ENCODE data around the gene FXR2.
A peak's percentile ranks its signal among the peaks of the same experiment; 100 is the strongest.

The FXR2 gene

GRCh38 chr17:7572588-7573323 is 41.9 kb downstream of the FXR2 start:
- peak overlapping the region; percentile 94 for H3K27ac ChIP-seq
- TF ChIP-seq CTCF (conservative IDR thresholded peaks at IDR 0.05), result no peak

GRCh38 chr17:7572338-7572587 is 42.4 kb downstream of the FXR2 start:
- TF ChIP-seq CTCF (conservative IDR thresholded peaks at IDR 0.05), result no peak

GRCh38 chr17:7570351-7570750 is 44.3 kb downstream of the FXR2 start:
- no peak for TF ChIP-seq CTCF (conservative IDR thresholded peaks at IDR 0.05)

More at GRCh38 chr17:7572338-7572587, 42.4 kb downstream of the FXR2 start:
- peak overlapping the region; percentile 94 for H3K27ac ChIP-seq

GRCh38 chr17:7569571-7569970 is 45.1 kb downstream of the FXR2 start:
- no peak for TF ChIP-seq CTCF (conservative IDR thresholded peaks at IDR 0.05)
- H3K27ac ChIP-seq, result no peak overlapping the region

More at GRCh38 chr17:7570351-7570750, 44.3 kb downstream of the FXR2 start:
- H3K27ac ChIP-seq, result no peak overlapping the region

- TF ChIP-seq CTCF (conservative IDR thresholded peaks at IDR 0.05), result no peak
- peak overlapping the region; percentile 87; the same call in 1 of the 2 replicates for H3K27ac ChIP-seq
These were observed 51.4 kb downstream of the FXR2 start for GRCh38 chr17:7563115-7563869.

GRCh38 chr17:7562208-7562605 is 52.5 kb downstream of the FXR2 start:
- H3K27ac ChIP-seq, result peak overlapping the region; percentile 87
- TF ChIP-seq CTCF (conservative IDR thresholded peaks at IDR 0.05), result no peak

- no peak for TF ChIP-seq CTCF (conservative IDR thresholded peaks at IDR 0.05)
- peak within 1 kb of the TSS; percentile 87 for H3K27ac ChIP-seq
These were observed 53.0 kb downstream of the FXR2 start, which contains the start of gene SENP3 for GRCh38 chr17:7561589-7562207. Gene SENP3, plus strand, starts transcription at chr17:7561919. Its CDS starts 1,158 bp downstream, at chr17:7563077.

All from VCaP (cell line).